ENCODE measurements around the gene GOLT1B. TPM values are rescaled to one million over a fixed set of nuclear protein-coding genes. Genes with fewer than 3 reads are reported as not detected.

GOLT1B gene
- total and polyA plus RNA-seq, 2 of the 13 experiments (the other 11 are each of a cell fraction or from before 2014, with no cell fraction given) = 23.6 to 38.4 TPM

- no peak for TF ChIP-seq ATF4 (CRISPR knock-in tag; IDR thresholded peaks at IDR 0.05)
- no peak for TF ChIP-seq JARID2 (CRISPR knock-in tag; IDR thresholded peaks at IDR 0.05; ENCODE audit: insufficient replicate concordance)
- TF ChIP-seq, protein P1, sequence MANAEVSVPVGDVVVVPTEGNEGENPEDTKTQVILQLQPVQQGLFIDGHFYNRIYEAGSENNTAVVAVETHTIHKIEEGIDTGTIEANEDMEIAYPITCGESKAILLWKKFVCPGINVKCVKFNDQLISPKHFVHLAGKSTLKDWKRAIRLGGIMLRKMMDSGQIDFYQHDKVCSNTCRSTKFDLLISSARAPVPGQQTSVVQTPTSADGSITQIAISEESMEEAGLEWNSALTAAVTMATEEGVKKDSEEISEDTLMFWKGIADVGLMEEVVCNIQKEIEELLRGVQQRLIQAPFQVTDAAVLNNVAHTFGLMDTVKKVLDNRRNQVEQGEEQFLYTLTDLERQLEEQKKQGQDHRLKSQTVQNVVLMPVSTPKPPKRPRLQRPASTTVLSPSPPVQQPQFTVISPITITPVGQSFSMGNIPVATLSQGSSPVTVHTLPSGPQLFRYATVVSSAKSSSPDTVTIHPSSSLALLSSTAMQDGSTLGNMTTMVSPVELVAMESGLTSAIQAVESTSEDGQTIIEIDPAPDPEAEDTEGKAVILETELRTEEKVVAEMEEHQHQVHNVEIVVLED (CRISPR knock-in tag; IDR thresholded peaks at IDR 0.05; ENCODE audit: borderline replicate concordance) = peak; percentile 54; the same call in 1 of the 2 replicates
- TF ChIP-seq FOXO1 (CRISPR knock-in tag; IDR thresholded peaks at IDR 0.05) = peak; percentile 20
- no peak for TF ChIP-seq CERS6 (CRISPR knock-in tag; IDR thresholded peaks at IDR 0.05)
- TF ChIP-seq TARDBP (CRISPR knock-in tag; IDR thresholded peaks at IDR 0.05) = peak; percentile 61
- peak; percentile 88 for TF ChIP-seq KLF6 (CRISPR knock-in tag; IDR thresholded peaks at IDR 0.05)
- TF ChIP-seq ZSCAN31 (CRISPR knock-in tag; IDR thresholded peaks at IDR 0.05; ENCODE audit: low read depth) = peak; percentile 80; the same call in 1 of the 2 replicates
- no peak for TF ChIP-seq ZSCAN30 (CRISPR knock-in tag; IDR thresholded peaks at IDR 0.05)
- peak; percentile 99 for TF ChIP-seq ZMYM4 (CRISPR knock-in tag; IDR thresholded peaks at IDR 0.05)
- peak; percentile 24 for TF ChIP-seq IKZF4 (CRISPR knock-in tag; IDR thresholded peaks at IDR 0.05; ENCODE audit: borderline replicate concordance, low read depth, not compliant biosample characterization)
- TF ChIP-seq RBAK (CRISPR knock-in tag; IDR thresholded peaks at IDR 0.05) = no peak
- TF ChIP-seq GABPA (IDR thresholded peaks at IDR 0.05; ENCODE audit: low read depth, low read length) = peak; percentile 36; the same call in 1 of the 2 replicates
- peak; percentile 88 for TF ChIP-seq GABPA (CRISPR knock-in tag; IDR thresholded peaks at IDR 0.05; ENCODE audit: low read depth)
- peak; percentile 84 for TF ChIP-seq MXI1 (IDR thresholded peaks at IDR 0.05; ENCODE audit: borderline replicate concordance, low read depth, low read length)
- peak; percentile 62; the same call in 1 of the 2 replicates for TF ChIP-seq MEF2D (CRISPR knock-in tag; IDR thresholded peaks at IDR 0.05)
- no peak; the same call in 1 of the 2 replicates for TF ChIP-seq ZNF557 (CRISPR knock-in tag; IDR thresholded peaks at IDR 0.05)
- 0 out of 2 replicates have a peak, but pooled peaks have one; percentile 24 for TF ChIP-seq ZNF550 (CRISPR knock-in tag; IDR thresholded peaks at IDR 0.05; ENCODE audit: borderline replicate concordance)
- TF ChIP-seq ZNF354B (CRISPR knock-in tag; IDR thresholded peaks at IDR 0.05) = no peak
- TF ChIP-seq FOXC1 (CRISPR knock-in tag; IDR thresholded peaks at IDR 0.05; ENCODE audit: borderline replicate concordance) = peak; percentile 23; the same call in 1 of the 2 replicates
- TF ChIP-seq, protein P2, sequence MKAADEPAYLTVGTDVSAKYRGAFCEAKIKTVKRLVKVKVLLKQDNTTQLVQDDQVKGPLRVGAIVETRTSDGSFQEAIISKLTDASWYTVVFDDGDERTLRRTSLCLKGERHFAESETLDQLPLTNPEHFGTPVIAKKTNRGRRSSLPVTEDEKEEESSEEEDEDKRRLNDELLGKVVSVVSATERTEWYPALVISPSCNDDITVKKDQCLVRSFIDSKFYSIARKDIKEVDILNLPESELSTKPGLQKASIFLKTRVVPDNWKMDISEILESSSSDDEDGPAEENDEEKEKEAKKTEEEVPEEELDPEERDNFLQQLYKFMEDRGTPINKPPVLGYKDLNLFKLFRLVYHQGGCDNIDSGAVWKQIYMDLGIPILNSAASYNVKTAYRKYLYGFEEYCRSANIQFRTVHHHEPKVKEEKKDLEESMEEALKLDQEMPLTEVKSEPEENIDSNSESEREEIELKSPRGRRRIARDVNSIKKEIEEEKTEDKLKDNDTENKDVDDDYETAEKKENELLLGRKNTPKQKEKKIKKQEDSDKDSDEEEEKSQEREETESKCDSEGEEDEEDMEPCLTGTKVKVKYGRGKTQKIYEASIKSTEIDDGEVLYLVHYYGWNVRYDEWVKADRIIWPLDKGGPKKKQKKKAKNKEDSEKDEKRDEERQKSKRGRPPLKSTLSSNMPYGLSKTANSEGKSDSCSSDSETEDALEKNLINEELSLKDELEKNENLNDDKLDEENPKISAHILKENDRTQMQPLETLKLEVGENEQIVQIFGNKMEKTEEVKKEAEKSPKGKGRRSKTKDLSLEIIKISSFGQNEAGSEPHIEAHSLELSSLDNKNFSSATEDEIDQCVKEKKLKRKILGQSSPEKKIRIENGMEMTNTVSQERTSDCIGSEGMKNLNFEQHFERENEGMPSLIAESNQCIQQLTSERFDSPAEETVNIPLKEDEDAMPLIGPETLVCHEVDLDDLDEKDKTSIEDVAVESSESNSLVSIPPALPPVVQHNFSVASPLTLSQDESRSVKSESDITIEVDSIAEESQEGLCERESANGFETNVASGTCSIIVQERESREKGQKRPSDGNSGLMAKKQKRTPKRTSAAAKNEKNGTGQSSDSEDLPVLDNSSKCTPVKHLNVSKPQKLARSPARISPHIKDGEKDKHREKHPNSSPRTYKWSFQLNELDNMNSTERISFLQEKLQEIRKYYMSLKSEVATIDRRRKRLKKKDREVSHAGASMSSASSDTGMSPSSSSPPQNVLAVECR (CRISPR knock-in tag; IDR thresholded peaks at IDR 0.05; ENCODE audit: borderline replicate concordance) = peak; percentile 99
Observed at GRCh38 chr12:21501258-21502163, at the start of gene GOLT1B, which contains the start of gene RECQL (continued).

All from HepG2 (cell line).